WTC11 (cell line): Measurements from ENCODE around the gene SSH3. TPM values are rescaled to one million over a fixed set of nuclear protein-coding genes. Genes with fewer than 3 reads are reported as not detected.

Experiments
- ATAC-seq: fragments of 200-7000 bp; cut with Tn5 transposase; 2 replicates; pipeline ENCODE4 v1.10.0; 2021; ENCODE audit warnings: mild to moderate bottlenecking, moderate library complexity
- CTCF ChIA-PET: fragments of 300-600 bp; sonication (Branson Sonifier 250); formaldehyde crosslinking; loops from one replicate; lab custom pipeline; 2021; ENCODE audit warnings: antibody characterized with exemption; lab: Charles Lee
- POLR2A ChIA-PET: fragments of 350-600 bp; sonication (Branson Sonifier 250); formaldehyde crosslinking; loops from one replicate; lab custom pipeline; 2021; ENCODE audit warnings: antibody characterized with exemption; lab: Charles Lee
- DNase-seq: peaks from one replicate; pipeline ENCODE4 v3.0.0; 2021; ENCODE audit warnings: low spot score
- H3K27ac Mint-ChIP-seq: 2 replicates; pipeline ENCODE4 v1.8.0; 2021; ENCODE audit warnings: mixed read lengths
- H3K27me3 Mint-ChIP-seq: 2 replicates; pipeline ENCODE4 v1.8.0; 2021; ENCODE audit warnings: low read depth, mild to moderate bottlenecking, moderate library complexity, mixed read lengths
- H3K36me3 Mint-ChIP-seq: 2 replicates; pipeline ENCODE4 v1.8.0; 2021; ENCODE audit warnings: mixed read lengths
- H3K4me1 Mint-ChIP-seq: 2 replicates; pipeline ENCODE4 v1.8.0; 2022; ENCODE audit warnings: mixed read lengths
- H3K4me3 Mint-ChIP-seq: 2 replicates; pipeline ENCODE4 v1.8.0; 2021; ENCODE audit warnings: mild to moderate bottlenecking, moderate library complexity, mixed read lengths
- H3K9me3 Mint-ChIP-seq: 2 replicates; pipeline ENCODE4 v1.8.0; 2021; ENCODE audit warnings: mixed read lengths
- E2F1 ChIP-seq: sonication (generic); formaldehyde crosslinking; IDR thresholded peaks from 2 replicates; pipeline ENCODE4 v1.8.0; 2022; ENCODE audit warnings: mild to moderate bottlenecking, missing genetic modification reagents
- HMGA2 ChIP-seq: fragments of 250-450 bp; sonication (Bioruptor Pico); IDR thresholded peaks from 2 replicates; pipeline ENCODE4 v1.4.0; 2021; ENCODE audit warnings: mild to moderate bottlenecking, moderate library complexity
- IRF1 ChIP-seq: sonication (generic); formaldehyde crosslinking; IDR thresholded peaks from 2 replicates; pipeline ENCODE4 v1.8.0; 2023; ENCODE audit warnings: missing genetic modification reagents
- MYBL2 ChIP-seq: sonication (generic); formaldehyde crosslinking; IDR thresholded peaks from 2 replicates; pipeline ENCODE4 v1.8.1; 2023; ENCODE audit warnings: mild to moderate bottlenecking, moderate library complexity, missing genetic modification reagents
- PRDM15 ChIP-seq: sonication (generic); formaldehyde crosslinking; IDR thresholded peaks from 2 replicates; pipeline ENCODE4 v1.8.0; 2022; ENCODE audit warnings: missing genetic modification reagents
- ZBTB43 ChIP-seq: sonication (generic); formaldehyde crosslinking; IDR thresholded peaks from 2 replicates; pipeline ENCODE4 v1.8.1; 2023; ENCODE audit warnings: mild to moderate bottlenecking, missing genetic modification reagents
- ZMAT4 ChIP-seq: fragments of 250-450 bp; sonication (Bioruptor Pico); IDR thresholded peaks from 2 replicates; pipeline ENCODE4 v1.9.0; 2021; ENCODE audit warnings: mild to moderate bottlenecking
- ZNF423 ChIP-seq: fragments of 250-450 bp; sonication (Bioruptor Pico); IDR thresholded peaks from 2 replicates; pipeline ENCODE4 v2.1.2; 2022; ENCODE audit warnings: mild to moderate bottlenecking, moderate library complexity
- ZNF425 ChIP-seq: fragments of 250-450 bp; sonication (Bioruptor Pico); conservative IDR thresholded peaks from 2 replicates; pipeline ENCODE4 v1.9.0; 2021; ENCODE audit warnings: mild to moderate bottlenecking
- ZNF512 ChIP-seq: sonication (generic); formaldehyde crosslinking; IDR thresholded peaks from 2 replicates; pipeline ENCODE4 v1.8.1; 2022; ENCODE audit warnings: missing genetic modification reagents, borderline replicate concordance
- ZSCAN18 ChIP-seq: fragments of 250-450 bp; sonication (Bioruptor Pico); IDR thresholded peaks from 2 replicates; pipeline ENCODE4 v2.1.2; 2022; ENCODE audit warnings: mild to moderate bottlenecking, moderate library complexity
- total RNA-seq: library from RNA; stranded (reverse); gene quantifications from 3 replicates; pipeline ENCODE4 v1.2.3, GENCODE V29; 2021

Gene SSH3
- total RNA-seq, 1 experiment from 2014 or later, result 42.3 TPM

GRCh38 chr11:67290801-67291200 is 12.5 kb upstream of the SSH3 start (continued):
- TF ChIP-seq PRDM15 (no peak), ZMAT4 (CRISPR knock-in tag) (no peak)

GRCh38 chr11:67291481-67292381 is 11.6 kb upstream of the SSH3 start:
- Mint-ChIP-seq H3K27me3 (no peaks in the 10 kb centered on the region), H3K9me3 (peaks cover 11% of the 10 kb centered on the region), H3K36me3 (peaks cover 39% of the 10 kb centered on the region), H3K4me3 (no peak overlapping the region), H3K4me1 (peaks cover 15% of the 10 kb centered on the region), H3K27ac (no peak overlapping the region)
- no peak for ATAC-seq
- ChIA-PET CTCF (interaction anchor here (0.7 to 1.1 kb wide), 2 partner anchors 19 to 25 kb away, joined by 3 to 4 read pairs; no protein-coding TSS in a partner anchor), POLR2A (no interaction called here)
- no peak for TF ChIP-seq ZNF512 (CRISPR knock-in tag)
- no peak for TF ChIP-seq ZSCAN18 (CRISPR knock-in tag)
- TF ChIP-seq MYBL2 (CRISPR knock-in tag), result no peak
- TF ChIP-seq ZNF423 (CRISPR knock-in tag), result no peak
- no peak for TF ChIP-seq ZBTB43
- TF ChIP-seq ZNF425 (CRISPR knock-in tag), result no peak
- TF ChIP-seq IRF1, result no peak
- no peak for TF ChIP-seq HMGA2 (CRISPR knock-in tag)
- TF ChIP-seq E2F1 (CRISPR knock-in tag), result no peak
- DNase-seq, result no peak
